NOMO-1 treated with dmso at 0.1 percent for 144 hours (cell line): ENCODE data around the gene ZNF587B.
"Not testable (repeated sequence)": the region's sequence is repeated elsewhere in the genome, so short reads cannot be mapped to it uniquely, and the experiment has no call there.

Experiments used
- DNase-seq: peaks from one replicate; lab custom pipeline; 2025; ENCODE audit not compliant: unreplicated experiment; lab: John Stamatoyannopoulos, UW

Gene ZNF587B

GRCh38 chr19:57830071-57830602 lies at the start of gene ZNF587B:
Gene ZNF587B (plus strand): TSS chr19:57830299. CDS start chr19:57830529, 230 bp downstream.
- no peak for DNase-seq

- DNase-seq, result no peak
Measured at GRCh38 chr19:57786286-57786685, 43.8 kb upstream of the ZNF587B start.

- DNase-seq, result no peak
Measured at GRCh38 chr19:57786906-57787305, 43.2 kb upstream of the ZNF587B start.

GRCh38 chr19:57788114-57788692 lies 41.9 kb upstream of the ZNF587B start:
- DNase-seq, result no peak

- DNase-seq, result no peak
Measured at GRCh38 chr19:57789288-57789687, 40.8 kb upstream of the ZNF587B start.

DNA sequence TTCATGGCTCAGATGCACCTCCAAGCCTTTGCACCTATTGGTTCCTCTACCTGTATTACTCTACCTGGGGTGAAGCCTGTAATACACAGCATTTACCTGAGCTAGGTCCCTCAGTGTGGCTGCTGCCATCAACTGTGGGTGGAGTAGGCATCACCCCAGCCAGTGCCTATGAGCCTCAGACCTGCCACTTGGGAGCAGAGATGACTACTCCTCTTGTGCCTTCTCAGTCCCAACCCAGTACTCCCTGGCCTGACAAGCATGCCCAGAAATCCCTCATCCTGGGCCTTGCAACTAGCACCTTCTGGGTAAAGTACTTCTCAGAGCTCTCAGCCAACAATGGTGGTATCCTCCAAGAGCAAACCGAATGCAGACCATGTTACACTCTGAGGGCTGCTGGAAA lies 33.5 kb upstream of the ZNF587B start:
- not testable (repeated sequence) for DNase-seq

DNA sequence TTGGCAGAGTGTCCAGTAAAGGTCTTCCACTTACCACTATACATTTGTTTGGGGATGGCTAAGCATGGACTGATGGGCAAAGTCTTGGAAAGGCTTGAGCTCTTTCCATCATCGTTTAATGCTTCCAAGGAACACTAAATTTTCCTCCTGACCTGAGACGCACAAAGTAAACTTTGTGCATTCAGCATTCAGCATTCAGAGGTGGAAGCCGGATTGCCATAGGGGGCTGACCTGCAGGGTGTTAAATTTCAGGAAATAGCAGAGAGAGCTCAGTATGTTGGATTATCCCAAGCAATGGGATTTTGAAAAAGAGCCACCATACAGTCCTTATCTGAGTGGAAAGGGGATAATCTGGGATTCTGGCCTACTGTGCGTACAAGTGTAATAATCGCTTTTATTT lies 29.4 kb upstream of the ZNF587B start:
- no peak for DNase-seq

DNA sequence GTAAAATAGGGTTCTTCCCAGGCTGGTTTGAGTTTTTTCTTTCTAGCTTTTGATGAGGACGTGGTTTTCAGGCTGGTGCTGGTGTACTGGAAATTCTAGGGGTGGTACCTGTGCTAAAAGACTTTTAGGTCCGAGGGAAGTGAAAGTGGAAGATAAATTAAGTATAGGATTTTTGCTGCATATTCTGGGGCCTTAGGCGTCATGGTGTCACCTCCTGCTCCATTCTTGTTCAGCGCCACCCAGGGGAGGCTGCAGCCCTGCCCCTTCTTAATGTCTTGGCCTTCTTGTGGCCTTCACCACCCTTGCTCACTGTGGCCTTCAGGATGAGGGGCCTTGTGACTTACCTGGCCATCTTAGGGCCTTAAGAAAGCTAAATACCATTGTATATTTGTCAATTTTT lies 27.8 kb upstream of the ZNF587B start:
- DNase-seq, result peak; percentile 8

DNA sequence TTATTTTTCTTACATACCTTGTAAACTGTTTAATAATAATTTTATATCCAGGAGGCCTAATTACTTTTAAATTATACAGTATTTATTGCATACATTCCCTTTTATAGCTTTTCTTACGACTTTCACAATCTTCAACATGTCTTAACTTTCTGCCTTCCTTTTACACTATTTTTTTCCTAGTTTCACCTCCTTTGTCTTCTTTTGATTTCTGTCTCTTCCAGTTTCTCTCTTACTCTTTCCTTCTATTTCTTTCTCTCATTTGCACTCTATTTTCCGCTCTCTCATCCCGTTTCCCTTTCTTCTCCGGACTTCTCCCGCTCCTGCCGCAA lies 26.9 kb upstream of the ZNF587B start:
- no peak for DNase-seq

DNA sequence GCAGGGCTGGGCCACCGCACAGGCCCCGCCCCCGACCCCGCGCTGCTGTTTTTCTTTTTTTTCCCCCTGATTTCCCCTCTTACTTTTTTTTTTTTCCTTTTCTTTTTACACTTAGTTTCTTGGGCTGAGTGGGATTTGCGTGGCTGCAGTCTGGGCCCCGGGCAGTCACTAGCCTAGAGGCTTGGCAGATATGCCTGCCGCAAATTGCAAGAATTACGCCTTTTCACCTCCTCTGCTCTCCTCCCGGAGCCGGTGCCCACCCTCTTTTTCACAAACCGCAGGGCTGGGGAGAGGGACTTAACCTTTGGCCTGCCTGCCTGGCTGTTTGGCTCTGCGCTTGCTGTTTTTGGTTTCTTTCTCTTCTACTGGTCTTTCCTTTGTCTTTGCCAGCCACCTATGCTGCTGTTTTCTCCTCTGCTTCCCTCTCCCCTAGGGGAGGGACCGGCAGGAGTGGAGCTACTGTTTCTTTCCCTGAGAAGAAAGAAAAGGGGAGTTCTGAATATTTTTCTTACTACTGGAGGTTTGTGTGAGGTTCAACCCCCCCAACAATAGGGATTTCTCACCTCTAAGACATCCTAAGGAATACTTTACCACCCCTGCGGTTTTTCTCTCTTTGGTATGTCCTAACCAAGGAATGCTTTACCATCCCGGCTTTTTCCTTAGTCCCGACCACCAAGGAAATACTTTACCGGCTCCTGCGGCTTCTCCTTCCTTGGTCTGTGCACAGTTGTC lies 26.3 kb upstream of the ZNF587B start:
- no peak for DNase-seq

DNA sequence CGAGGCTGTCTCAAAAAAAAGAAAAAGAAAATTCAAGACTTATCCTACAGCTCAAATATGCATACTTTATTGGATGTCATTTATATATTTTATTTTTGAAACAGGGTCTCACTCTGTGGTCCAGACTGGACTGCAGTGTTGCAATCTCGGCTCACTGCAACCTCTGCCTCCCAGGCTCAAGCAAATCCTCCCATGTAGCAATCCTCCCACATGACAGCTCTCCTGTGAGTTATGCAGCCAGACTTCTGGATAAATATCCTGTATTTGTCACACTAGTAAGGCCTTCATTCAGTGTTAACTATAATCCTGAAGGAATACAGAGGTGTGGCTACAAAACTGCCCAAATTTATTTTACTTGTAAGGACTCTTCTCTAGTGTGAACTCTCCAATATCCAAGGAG lies 22.6 kb upstream of the ZNF587B start:
- DNase-seq, result no peak

- DNase-seq, result not testable (repeated sequence)
Measured at GRCh38 chr19:57810410-57811295, 19.4 kb upstream of the ZNF587B start.

DNA sequence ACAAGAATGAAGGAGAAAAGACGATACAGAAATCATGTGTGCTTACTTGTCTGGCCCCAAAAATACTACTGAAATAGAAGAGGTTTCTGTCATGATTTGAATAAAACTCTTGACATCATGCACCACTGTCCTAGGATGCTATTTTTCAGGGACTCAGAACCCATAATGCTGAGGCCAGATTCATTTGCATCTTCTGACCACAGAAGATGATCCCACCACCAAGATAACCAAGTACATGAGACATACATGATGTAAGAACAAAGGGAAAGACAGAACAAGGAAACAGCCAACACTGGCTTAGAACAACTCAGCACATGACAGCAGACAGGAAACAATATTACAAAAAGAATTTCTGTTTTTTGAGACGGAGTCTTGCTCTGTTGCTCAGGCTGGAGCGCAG lies 17.9 kb upstream of the ZNF587B start:
- no peak for DNase-seq

GRCh38 chr19:57812975-57813820 lies 16.9 kb upstream of the ZNF587B start:
- not testable (repeated sequence) for DNase-seq

DNA sequence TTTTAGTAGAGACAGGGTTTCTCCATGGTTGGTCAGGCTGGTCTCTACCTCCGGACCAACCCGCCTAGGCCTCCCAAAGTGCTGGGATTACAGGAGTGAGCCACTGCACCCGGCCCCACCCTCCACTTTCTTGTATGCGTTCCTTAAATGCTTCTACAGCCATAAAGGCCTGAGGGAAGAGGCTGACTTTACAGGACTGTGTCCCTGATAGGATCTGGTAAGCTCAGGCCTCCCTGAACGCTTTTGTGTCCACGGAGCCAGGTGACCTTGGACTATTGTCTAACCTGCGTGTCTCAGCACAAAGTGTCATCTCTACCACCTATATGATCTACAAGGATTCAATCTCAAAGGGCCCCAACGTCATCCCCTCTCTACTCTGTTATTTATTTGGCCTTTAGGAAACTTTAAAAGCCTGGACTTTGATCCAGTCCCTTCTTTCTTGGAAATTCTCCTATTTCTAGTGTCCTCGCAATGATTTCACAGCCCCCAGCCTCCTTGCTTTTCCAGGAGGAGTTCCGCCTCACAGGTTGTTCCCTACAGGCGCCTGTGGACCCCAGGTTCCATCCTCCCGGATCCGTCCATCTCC lies 16.1 kb upstream of the ZNF587B start:
- no peak for DNase-seq

DNA sequence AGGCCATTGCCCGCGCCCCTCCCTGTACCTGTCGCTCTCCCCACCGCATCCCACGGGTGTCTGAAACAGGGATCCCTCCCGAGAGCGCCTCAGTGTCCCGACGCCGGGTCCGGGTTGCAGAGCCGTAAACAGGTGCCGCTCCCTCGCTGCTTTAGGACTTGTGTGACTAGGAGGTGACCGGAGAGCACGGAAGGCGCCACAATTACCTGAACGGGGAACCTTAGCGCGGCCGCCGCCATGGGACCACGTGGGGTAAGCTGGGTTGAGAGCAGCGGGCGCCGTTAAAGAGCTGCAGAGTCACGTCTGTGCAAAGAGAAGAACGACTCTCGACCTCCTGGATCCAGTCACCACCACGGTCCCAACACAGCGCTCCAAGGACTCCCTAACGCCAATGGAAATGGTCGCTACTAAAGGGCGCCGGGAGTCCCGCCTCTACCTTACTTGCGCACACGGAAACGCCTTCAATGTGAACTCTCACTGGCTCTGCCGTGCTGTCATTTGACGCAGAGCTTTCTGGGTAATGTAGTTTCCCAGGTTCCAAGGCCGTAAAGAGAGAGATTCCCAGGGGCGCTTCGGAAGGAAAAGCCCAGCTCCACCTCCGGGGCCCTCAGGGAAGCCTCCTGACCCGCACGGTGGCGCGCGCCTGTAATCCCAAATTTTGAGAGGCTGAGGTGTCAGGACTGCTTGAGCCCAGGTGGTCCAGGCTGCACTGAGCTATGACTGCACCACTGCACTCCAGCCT lies 15.4 kb upstream of the ZNF587B start, which contains the start of gene ZNF552:
TSS of gene ZNF552 (minus strand) at position 409 of the 742 bp plus-strand sequence. CDS start at position 239, 170 bp downstream.
- DNase-seq, result peak; percentile 95

GRCh38 chr19:57815247-57816075 lies 14.6 kb upstream of the ZNF587B start:
- no peak for DNase-seq

DNA sequence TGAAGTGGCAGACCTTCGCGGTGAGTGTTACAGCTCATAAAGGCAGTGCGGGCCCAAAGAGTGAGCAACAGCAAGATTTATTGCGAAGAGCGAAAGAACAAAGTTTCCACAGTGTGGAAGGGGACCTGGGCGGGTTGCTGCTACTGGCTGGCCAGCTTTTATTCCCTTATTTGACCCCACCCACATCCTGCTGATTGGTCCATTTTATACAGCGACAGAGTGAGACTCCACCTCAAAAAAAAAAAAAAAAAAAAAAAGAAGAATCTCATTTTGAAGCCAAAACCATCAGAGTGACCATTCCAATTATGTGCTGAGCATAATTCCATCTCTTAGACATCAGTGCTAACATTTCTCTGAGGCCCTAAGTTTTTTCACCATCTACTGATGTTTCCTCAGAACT lies 13.4 kb upstream of the ZNF587B start:
- DNase-seq, result no peak

DNA sequence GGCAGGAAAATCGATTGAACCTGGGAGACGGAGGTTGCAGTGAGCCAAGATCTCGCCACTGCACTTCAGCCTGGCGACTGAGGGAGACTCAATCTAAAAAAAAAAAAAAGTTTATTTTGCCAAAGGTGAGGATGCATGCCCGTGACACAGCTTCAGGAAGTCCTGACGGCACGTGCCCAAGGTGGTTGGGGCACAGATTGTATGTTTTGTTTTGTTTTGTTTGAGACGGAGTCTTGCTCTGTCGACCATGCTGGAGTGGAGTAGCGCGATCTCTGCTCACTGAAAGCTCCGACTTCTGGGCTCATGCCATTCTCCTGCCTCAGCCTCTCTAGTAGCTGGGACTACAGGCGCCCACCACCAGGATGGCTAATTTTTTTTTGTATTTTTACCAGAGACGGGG lies 12.1 kb upstream of the ZNF587B start:
- DNase-seq, result no peak
